A549 (cell line): Measurements from ENCODE around the gene FRMD8. TPM values are rescaled to one million over a fixed set of nuclear protein-coding genes. Genes with fewer than 3 reads are reported as not detected.

Experiments
- ATAC-seq, 2 experiments: fragments of 200-7000 bp in 1 of 2; fragments of >200 bp in 1 of 2; cut with Nextera tagmentation in 1 of 2; cut with Tn5 transposase in 1 of 2; 3 replicates each; pipeline versions ENCODE4 v1.8.0 to v1.9.1; 2018 to 2020; ENCODE audit warnings: mild to moderate bottlenecking in 1 of 2, moderate library complexity in 1 of 2
- CTCF ChIA-PET: fragments of 300-600 bp; sonication (Branson Sonifier 250); formaldehyde crosslinking; extraction: SDS; loops from one replicate; lab custom pipeline; 2021; ENCODE audit warnings: antibody characterized with exemption, inconsistent platforms; lab: Yijun Ruan, JAX
- POLR2A ChIA-PET: fragments of 350-600 bp; formaldehyde crosslinking; extraction: SDS; loops from one replicate; lab custom pipeline; 2021; ENCODE audit warnings: antibody characterized with exemption, inconsistent platforms; lab: Yijun Ruan, JAX
- DNase-seq, 2 experiments: peaks; one replicate each; pipeline versions ENCODE4 v3.0.0 to v3.0.0-alpha.2; 2011 to 2016; ENCODE audit warnings: low read depth in 1 of 2, low spot score in 1 of 2
- FAIRE-seq: peaks from 2 replicates; lab custom pipeline; 2011; peaks lifted over from hg19 to GRCh38; lab: Jason Lieb, UNC
- H3K27ac ChIP-seq, 2 experiments: fragments of >200 bp; sonication (Bioruptor Twin); formaldehyde crosslinking; 3 replicates each; pipeline ENCODE4 v1.5.1; 2016 to 2017
- H3K4me1 ChIP-seq: fragments of >200 bp; sonication (Bioruptor Twin); formaldehyde crosslinking; 3 replicates; pipeline ENCODE4 v1.6.1; 2016
- H3K4me2 ChIP-seq: fragments of >200 bp; sonication (Bioruptor Twin); formaldehyde crosslinking; 3 replicates; pipeline ENCODE4 v1.6.1; 2016
- H3K4me3 ChIP-seq: fragments of >200 bp; sonication (Bioruptor Twin); formaldehyde crosslinking; 3 replicates; pipeline ENCODE4 v1.5.1; 2016
- H3K9me3 ChIP-seq: fragments of >200 bp; sonication (Bioruptor Twin); formaldehyde crosslinking; 3 replicates; pipeline ENCODE4 v1.6.1; 2016
- CBX2 ChIP-seq: fragments of 200-600 bp; sonication (generic); IDR thresholded peaks from 2 replicates; pipeline ENCODE4 v1.6.1; 2016; ENCODE audit warnings: low read depth, mild to moderate bottlenecking, borderline replicate concordance
- CHD2 ChIP-seq: fragments of 150-350 bp; IDR thresholded peaks from 2 replicates; pipeline ENCODE4 v1.6.1; 2014; ENCODE audit warnings: low read length; ENCODE audit not compliant: partially characterized antibody
- EHF ChIP-seq: fragments of 250-450 bp; sonication (Bioruptor Pico); IDR thresholded peaks from 2 replicates; pipeline ENCODE4 v1.5.0; 2020; ENCODE audit warnings: mild to moderate bottlenecking
- ESRRA ChIP-seq: fragments of 150-350 bp; IDR thresholded peaks from 2 replicates; pipeline ENCODE4 v1.6.1; 2014; ENCODE audit warnings: mild to moderate bottlenecking, low read length, borderline replicate concordance
- FOSB ChIP-seq: fragments of 250-450 bp; sonication (Bioruptor Pico); IDR thresholded peaks from 2 replicates; pipeline ENCODE4 v1.5.0; 2020; ENCODE audit warnings: mild to moderate bottlenecking, moderate library complexity
- FOSL2 ChIP-seq, 2 experiments: fragments of 450-650 bp in 1 of 2; fragments of >200 bp in 1 of 2; sonication (Bioruptor Twin) in 1 of 2; formaldehyde crosslinking; IDR thresholded peaks; 2 replicates each; pipeline versions ENCODE4 v1.5.0 to v1.6.1; 2016 to 2020; ENCODE audit warnings: mild to moderate bottlenecking in 1 of 2, moderate library complexity in 1 of 2
- FOXS1 ChIP-seq: fragments of 250-450 bp; sonication (Bioruptor Pico); IDR thresholded peaks from 2 replicates; pipeline ENCODE4 v1.5.0; 2020; ENCODE audit warnings: mild to moderate bottlenecking, moderate library complexity
- GATA3 ChIP-seq: IDR thresholded peaks from 2 replicates; pipeline ENCODE4 v1.6.1; 2012; ENCODE audit warnings: borderline replicate concordance
- HMGXB4 ChIP-seq: fragments of 250-450 bp; sonication (Bioruptor Pico); IDR thresholded peaks from 2 replicates; pipeline ENCODE4 v1.5.0; 2021; ENCODE audit warnings: mild to moderate bottlenecking, moderate library complexity, borderline replicate concordance
- HOXA7 ChIP-seq: fragments of 250-450 bp; sonication (Bioruptor Pico); IDR thresholded peaks from 2 replicates; pipeline ENCODE4 v1.5.0; 2020; ENCODE audit warnings: mild to moderate bottlenecking, moderate library complexity
- JUN ChIP-seq, 2 experiments: fragments of >200 bp; sonication (Bioruptor Twin); formaldehyde crosslinking; IDR thresholded peaks; 2 replicates in 1 of 2; 3 replicates in 1 of 2; pipeline ENCODE4 v1.6.1; 2016 to 2017
- KDM1A ChIP-seq: fragments of 200-600 bp; sonication (generic); IDR thresholded peaks from 2 replicates; pipeline ENCODE4 v1.6.1; 2016; ENCODE audit warnings: low read depth, mild to moderate bottlenecking
- MAZ ChIP-seq: fragments of 150-350 bp; IDR thresholded peaks from 2 replicates; pipeline ENCODE4 v1.6.1; 2014; ENCODE audit warnings: antibody characterized with exemption, low read depth, low read length, borderline replicate concordance
- MYC ChIP-seq: IDR thresholded peaks from 2 replicates; pipeline ENCODE4 v1.6.1; 2012; ENCODE audit warnings: mild to moderate bottlenecking, inconsistent platforms, low read length, improper control_type of control experiment, borderline replicate concordance
- NPAS2 ChIP-seq: fragments of 250-450 bp; sonication (Bioruptor Pico); IDR thresholded peaks from 2 replicates; pipeline ENCODE4 v1.8.0; 2022; ENCODE audit warnings: mild to moderate bottlenecking, moderate library complexity, borderline replicate concordance
- PHF8 ChIP-seq: fragments of 200-600 bp; sonication (generic); IDR thresholded peaks from 2 replicates; pipeline ENCODE4 v1.6.1; 2016; ENCODE audit warnings: low read depth, mild to moderate bottlenecking, antibody characterized with exemption, moderate library complexity, borderline replicate concordance
- POLR2A ChIP-seq: IDR thresholded peaks from 2 replicates; pipeline ENCODE4 v1.6.1; 2012; ENCODE audit warnings: mild to moderate bottlenecking, low read length
- POLR2AphosphoS2 ChIP-seq: conservative IDR thresholded peaks from 2 replicates; pipeline ENCODE4 v1.6.1; 2012; ENCODE audit warnings: low read length, improper control_type of control experiment, inconsistent platforms
- RARB ChIP-seq: fragments of 250-450 bp; sonication (Bioruptor Pico); IDR thresholded peaks from 2 replicates; pipeline ENCODE4 v1.8.0; 2021; ENCODE audit warnings: mild to moderate bottlenecking, moderate library complexity
- RNF2 ChIP-seq: fragments of 200-600 bp; sonication (generic); IDR thresholded peaks from 2 replicates; pipeline ENCODE4 v1.6.1; 2016; ENCODE audit warnings: low read depth, mild to moderate bottlenecking, antibody characterized with exemption, moderate library complexity, borderline replicate concordance
- SREBF2 ChIP-seq: fragments of 450-650 bp; IDR thresholded peaks from 2 replicates; pipeline ENCODE4 v1.6.1; 2014; ENCODE audit warnings: mild to moderate bottlenecking, moderate library complexity
- TFCP2L1 ChIP-seq: fragments of 250-450 bp; sonication (Bioruptor Pico); IDR thresholded peaks from 2 replicates; pipeline ENCODE4 v1.5.0; 2021; ENCODE audit warnings: mild to moderate bottlenecking
- ZC3H11A ChIP-seq: fragments of 450-650 bp; IDR thresholded peaks from 2 replicates; pipeline ENCODE4 v1.6.1; 2014; ENCODE audit warnings: antibody characterized with exemption, mild to moderate bottlenecking
- ZNF302 ChIP-seq: fragments of 250-450 bp; sonication (Bioruptor Pico); IDR thresholded peaks from 2 replicates; pipeline ENCODE4 v1.9.0; 2021; ENCODE audit warnings: inconsistent platforms, mild to moderate bottlenecking, moderate library complexity
- WGBS: methylation state at CpG from one replicate; pipeline ENCODE4 v1.1.6; 2017; ENCODE audit errors: missing lambda C conversion rate; 5-methylcytosine and 5-hydroxymethylcytosine counted together
- polyA plus RNA-seq, 4 experiments: library from polyadenylated mRNA; depleted of rRNA in 3 of 4; stranded (reverse); fragments of >200 nt; fragmentation: RNase III in 1 of 4; extraction: RNeasy Plus Mini Kit Qiagen cat#74134 plus additional on column Dnase treatment in 1 of 4; gene quantifications; 2 replicates in 3 of 4; 3 replicates in 1 of 4; pipeline ENCODE4 v1.2.3, GENCODE V29; 2011 to 2017
- TF ChIP-seq, protein P1 (sequence below): IDR thresholded peaks from 2 replicates; pipeline ENCODE4 v1.6.1; 2012
- TF ChIP-seq, protein P2 (sequence below): IDR thresholded peaks from 2 replicates; pipeline ENCODE4 v1.6.1; 2012
- TF ChIP-seq, protein P3 (sequence below): fragments of 250-450 bp; sonication (Bioruptor Pico); IDR thresholded peaks from 2 replicates; pipeline ENCODE4 v1.5.0; 2020; ENCODE audit warnings: low read depth, mild to moderate bottlenecking, moderate library complexity

The FRMD8 gene
- polyA plus RNA-seq, 2 of the 4 experiments (the other 2 are of a cell fraction), result 12.9 to 20.0 TPM

DNA sequence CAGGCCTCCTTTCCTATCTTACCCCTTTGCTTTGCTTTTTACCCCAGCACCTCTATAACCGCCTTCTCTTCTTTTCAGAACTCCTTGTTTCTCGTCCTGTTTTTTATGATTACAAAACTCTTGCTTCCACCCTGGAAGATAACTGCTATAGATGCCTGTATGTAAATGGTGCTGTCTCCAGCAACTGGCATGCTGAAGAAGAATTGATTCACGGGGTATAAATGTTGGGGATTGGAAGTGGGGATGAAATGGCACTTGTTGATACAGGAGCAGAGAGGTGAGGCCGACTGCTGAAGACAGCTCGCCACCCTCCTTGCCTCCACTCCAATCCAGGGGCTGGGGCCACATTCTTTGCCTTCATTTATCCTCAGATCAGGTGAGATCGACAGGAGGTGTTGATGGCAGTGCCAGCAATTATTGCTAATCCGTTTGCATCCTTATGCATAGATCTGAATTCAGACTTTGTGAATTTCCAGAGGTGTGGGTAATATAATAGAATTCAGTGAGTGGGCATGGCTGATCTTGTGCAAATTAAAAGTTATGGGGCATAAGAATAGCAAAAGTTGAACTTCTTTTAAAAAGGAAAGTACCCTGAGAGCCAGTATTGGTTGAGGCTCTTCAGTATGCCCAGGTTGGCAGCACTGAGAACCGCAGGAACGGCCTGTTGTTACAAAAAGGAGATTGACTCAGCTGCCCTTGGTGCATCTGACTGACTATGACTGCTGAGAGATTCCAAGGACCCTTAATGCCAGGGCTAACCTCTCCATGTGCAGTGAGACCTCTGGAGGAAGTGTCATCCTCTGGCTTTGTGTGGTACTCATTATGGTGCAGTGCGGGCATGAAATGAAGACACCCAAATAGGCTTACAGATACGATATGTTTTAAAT, 41.5 kb downstream of the FRMD8 start:
- DNase-seq, result peak in 1 of 2 experiments; percentile 82
- H3K4me1 ChIP-seq, result peaks cover 36% of the 10 kb centered on the region
- 2% methylated on average over 11 of the region's 11 CpGs for WGBS
- ATAC-seq, result peak; percentile 25 to 26
- no peak for TF ChIP-seq ESRRA
- TF ChIP-seq SREBF2, result no peak
- TF ChIP-seq TFCP2L1 (CRISPR knock-in tag), result peak; percentile 98
- peak; percentile 29; the same call in 1 of the 2 replicates for TF ChIP-seq GATA3
- peak; percentile 38 for TF ChIP-seq NPAS2 (CRISPR knock-in tag)
- TF ChIP-seq MYC, result 0 out of 2 replicates have a peak, but pooled peaks have one; percentile 61
- peak; percentile 71 to 75; a peak in 4 of 5 replicates for TF ChIP-seq JUN (IDR thresholded peaks at IDR 0.05)
- TF ChIP-seq POLR2A, result peak; percentile 57
- peak; percentile 1; the same call in 1 of the 2 replicates for TF ChIP-seq MAZ
- TF ChIP-seq KDM1A, result no peak
- 0 out of 2 replicates have a peak, but pooled peaks have one; percentile 7 for TF ChIP-seq EHF (CRISPR knock-in tag)
- TF ChIP-seq HMGXB4, result peak; percentile 24; the same call in 1 of the 2 replicates
- TF ChIP-seq POLR2AphosphoS2, result peak; percentile 77
- TF ChIP-seq, protein P1, sequence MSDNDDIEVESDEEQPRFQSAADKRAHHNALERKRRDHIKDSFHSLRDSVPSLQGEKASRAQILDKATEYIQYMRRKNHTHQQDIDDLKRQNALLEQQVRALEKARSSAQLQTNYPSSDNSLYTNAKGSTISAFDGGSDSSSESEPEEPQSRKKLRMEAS, result no peak; the same call in 1 of the 2 replicates
- TF ChIP-seq RARB (CRISPR knock-in tag), result peak; percentile 90
- TF ChIP-seq PHF8, result no peak
- peak; percentile 99 for TF ChIP-seq HOXA7 (CRISPR knock-in tag)
- TF ChIP-seq CHD2, result no peak
- TF ChIP-seq, protein P2, sequence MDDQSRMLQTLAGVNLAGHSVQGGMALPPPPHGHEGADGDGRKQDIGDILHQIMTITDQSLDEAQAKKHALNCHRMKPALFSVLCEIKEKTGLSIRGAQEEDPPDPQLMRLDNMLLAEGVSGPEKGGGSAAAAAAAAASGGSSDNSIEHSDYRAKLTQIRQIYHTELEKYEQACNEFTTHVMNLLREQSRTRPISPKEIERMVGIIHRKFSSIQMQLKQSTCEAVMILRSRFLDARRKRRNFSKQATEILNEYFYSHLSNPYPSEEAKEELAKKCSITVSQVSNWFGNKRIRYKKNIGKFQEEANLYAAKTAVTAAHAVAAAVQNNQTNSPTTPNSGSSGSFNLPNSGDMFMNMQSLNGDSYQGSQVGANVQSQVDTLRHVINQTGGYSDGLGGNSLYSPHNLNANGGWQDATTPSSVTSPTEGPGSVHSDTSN, result peak; percentile 71; the same call in 1 of the 2 replicates
- TF ChIP-seq, protein P3, sequence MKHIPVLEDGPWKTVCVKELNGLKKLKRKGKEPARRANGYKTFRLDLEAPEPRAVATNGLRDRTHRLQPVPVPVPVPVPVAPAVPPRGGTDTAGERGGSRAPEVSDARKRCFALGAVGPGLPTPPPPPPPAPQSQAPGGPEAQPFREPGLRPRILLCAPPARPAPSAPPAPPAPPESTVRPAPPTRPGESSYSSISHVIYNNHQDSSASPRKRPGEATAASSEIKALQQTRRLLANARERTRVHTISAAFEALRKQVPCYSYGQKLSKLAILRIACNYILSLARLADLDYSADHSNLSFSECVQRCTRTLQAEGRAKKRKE (CRISPR knock-in tag), result peak; percentile 7; the same call in 1 of the 2 replicates
- no peak for TF ChIP-seq ZC3H11A
- no peak for TF ChIP-seq FOSL2 (IDR thresholded peaks at IDR 0.05)
- peak; percentile 41 for TF ChIP-seq FOSL2 (CRISPR knock-in tag; IDR thresholded peaks at IDR 0.05)
- no peak for TF ChIP-seq CBX2
- TF ChIP-seq FOSB, result peak; percentile 99
- no peak for TF ChIP-seq ZNF302 (CRISPR knock-in tag)
- peak; percentile 61; the same call in 1 of the 2 replicates for TF ChIP-seq FOXS1 (CRISPR knock-in tag)
- TF ChIP-seq RNF2, result no peak
- H3K4me3 ChIP-seq, result peak overlapping the region; percentile 95
- H3K9me3 ChIP-seq, result no peaks in the 10 kb centered on the region
- H3K27ac ChIP-seq, result peak overlapping the region; percentile 97 to 100
- CTCF ChIA-PET, result interaction anchor here (0.9 to 1.8 kb wide), 3 partner anchors 10 to 145 kb away, joined by 3 to 5 read pairs (median 4); partner anchors contain the start of gene FAM89B
- POLR2A ChIA-PET, result interaction anchor here (1.0 to 17.5 kb wide), 4 partner anchors 10 to 76 kb away, joined by 4 to 756 read pairs (median 69); partner anchors contain the start of genes MALAT1 and NEAT1
- no peak for FAIRE-seq
- H3K4me2 ChIP-seq, result peak overlapping the region; percentile 89
